Raji (cell line): ENCODE measurements around the gene CEP104.

ENCODE experiments used
- POLR2A ChIP-seq: IDR thresholded peaks from 2 replicates; pipeline ENCODE4 v1.6.1; 2011; ENCODE audit warnings: low read depth, low read length, control low read depth; ENCODE audit not compliant: insufficient read depth

Gene CEP104

GRCh38 chr1:3856923-3857790 is at the start of gene CEP104, which contains the start of gene DFFB:
CEP104 (minus strand) TSS chr1:3857211; CDS start chr1:3852407, 4,804 bp downstream.
DFFB (plus strand) TSS chr1:3857476; CDS start chr1:3857604, 128 bp downstream.
- peak; percentile 90 for TF ChIP-seq POLR2A

DNA sequence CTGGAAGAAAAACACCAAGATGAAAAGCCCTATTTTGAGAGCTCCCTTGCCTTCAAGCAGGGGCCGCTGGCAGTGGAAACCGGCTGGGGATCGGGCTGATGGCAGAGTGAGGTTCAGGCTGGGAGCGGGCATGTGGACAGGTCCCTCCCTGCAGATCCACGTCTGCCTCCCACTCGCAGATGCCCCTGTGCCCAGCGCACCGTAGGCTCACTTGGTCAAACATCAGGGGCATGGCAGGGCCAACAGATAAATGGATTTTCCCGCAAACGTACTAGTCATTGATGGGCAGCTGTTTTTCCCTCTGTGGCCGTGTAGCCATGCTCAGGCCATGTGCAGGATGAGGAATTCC is 49.6 kb upstream of the CEP104 start:
- TF ChIP-seq POLR2A, result no peak

DNA sequence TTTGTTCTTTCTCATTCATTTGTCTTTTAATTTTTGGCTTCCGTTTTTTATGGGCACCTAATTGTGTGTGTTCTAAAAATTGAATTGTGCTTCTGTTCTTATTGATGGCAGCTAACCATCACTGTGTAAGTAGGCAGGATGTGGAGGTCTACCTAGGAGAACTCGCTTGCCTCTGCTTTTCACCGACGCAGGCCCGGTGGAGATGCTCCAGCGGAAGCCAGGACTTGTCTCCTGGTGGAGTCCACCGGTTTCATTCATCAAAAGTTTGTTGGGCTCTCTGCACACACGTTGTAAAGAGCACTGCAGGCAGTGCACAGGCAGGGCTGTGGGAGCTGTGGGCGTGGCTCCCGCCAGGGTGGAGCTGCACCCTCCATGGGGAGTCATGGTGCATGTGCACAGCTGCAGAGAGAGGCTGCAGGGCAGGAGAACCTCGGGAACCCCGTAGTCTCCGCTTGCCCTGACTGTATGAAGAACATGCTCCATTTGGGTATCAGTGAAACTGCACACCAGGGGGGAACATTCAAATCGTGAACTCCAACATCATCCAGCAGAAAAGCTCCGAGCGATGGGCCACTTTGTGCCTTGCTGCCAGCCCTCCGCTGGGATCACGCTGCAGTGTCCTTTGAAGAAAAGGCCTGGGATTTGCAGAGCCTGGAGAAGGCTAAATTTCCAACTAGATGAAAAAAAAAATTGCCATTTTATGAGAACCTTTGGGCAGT is 49.1 kb upstream of the CEP104 start:
- no peak for TF ChIP-seq POLR2A

DNA sequence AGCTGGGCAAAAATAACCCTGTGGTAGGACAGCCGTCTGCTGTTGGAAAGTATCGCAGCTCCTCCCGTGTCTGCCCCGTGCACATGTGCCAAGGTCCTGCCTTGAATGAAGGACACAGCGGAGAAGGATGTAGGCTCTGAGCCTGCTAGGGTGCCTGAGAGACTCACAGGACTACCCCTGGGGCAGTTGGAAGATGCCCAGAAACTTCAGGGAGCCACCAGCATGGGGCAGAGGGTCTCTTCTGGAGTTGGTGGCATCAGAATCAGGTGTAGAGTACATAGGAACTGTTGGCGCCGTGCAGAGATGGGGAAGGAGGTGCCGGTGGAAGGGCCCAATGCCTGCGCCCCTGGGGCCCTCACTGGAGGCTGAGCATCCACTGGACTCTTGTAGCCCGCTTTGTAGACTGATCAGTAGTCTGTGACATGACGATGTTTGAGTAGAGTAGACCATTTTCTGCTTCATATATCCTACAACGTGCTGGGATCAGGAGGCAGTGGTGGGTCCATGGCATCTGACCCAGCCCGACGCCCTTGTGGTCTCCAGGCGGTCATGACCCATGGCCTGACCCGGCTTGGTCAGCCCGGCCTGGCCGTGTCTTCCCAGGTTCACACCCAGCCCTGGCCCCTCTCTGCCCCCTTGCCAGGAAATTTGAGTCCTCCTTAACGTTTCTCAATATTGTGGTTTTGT is 48.4 kb upstream of the CEP104 start:
- no peak for TF ChIP-seq POLR2A

- TF ChIP-seq POLR2A, result no peak
Measured at GRCh38 chr1:3904843-3905185, 47.8 kb upstream of the CEP104 start.

DNA sequence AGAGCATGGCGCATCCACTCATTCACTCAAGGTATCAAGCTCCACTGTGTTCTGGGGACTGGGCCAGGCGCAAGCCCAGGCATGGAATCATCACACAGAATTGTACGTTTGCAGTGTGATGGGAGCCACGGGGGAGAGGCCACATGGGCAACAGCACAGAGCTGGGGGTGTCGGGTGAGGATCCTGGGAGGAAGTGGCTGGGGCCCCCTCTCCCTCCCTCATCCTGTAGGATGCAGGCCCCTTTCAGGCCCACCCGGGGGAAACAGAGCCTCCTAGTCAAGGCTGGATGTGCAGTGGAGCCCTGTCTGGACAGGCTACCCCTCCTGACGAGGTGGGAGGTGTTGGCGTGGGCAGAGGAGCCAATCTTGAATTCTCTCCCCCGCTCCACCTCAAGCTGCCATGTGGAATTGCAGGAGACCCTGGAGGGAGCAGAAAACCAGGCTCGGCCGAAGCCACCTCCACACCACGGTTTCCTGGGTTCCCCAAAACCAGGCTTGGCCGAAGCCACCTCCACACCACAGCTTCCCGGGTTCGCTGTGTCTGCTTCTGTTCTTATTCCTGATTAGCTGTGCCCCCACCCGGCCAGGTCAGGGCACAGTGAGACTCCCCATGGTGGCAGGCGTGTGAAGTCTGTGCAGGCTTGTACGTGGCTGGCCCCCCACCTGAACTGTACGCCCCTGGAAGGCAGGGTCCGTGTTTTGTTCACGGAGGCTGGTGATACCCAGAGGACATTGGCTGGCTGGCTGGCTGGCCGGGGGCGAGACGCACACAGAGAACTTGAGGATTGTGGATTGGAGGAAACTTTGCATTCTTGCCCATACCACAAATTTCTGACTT is 47.2 kb upstream of the CEP104 start:
- no peak for TF ChIP-seq POLR2A

- TF ChIP-seq POLR2A, result no peak
Measured at GRCh38 chr1:3903141-3904005, 46.4 kb upstream of the CEP104 start.

- no peak for TF ChIP-seq POLR2A
Measured at GRCh38 chr1:3902571-3903091, 45.6 kb upstream of the CEP104 start.

- TF ChIP-seq POLR2A, result no peak
Measured at GRCh38 chr1:3902111-3902511, 45.1 kb upstream of the CEP104 start.

DNA sequence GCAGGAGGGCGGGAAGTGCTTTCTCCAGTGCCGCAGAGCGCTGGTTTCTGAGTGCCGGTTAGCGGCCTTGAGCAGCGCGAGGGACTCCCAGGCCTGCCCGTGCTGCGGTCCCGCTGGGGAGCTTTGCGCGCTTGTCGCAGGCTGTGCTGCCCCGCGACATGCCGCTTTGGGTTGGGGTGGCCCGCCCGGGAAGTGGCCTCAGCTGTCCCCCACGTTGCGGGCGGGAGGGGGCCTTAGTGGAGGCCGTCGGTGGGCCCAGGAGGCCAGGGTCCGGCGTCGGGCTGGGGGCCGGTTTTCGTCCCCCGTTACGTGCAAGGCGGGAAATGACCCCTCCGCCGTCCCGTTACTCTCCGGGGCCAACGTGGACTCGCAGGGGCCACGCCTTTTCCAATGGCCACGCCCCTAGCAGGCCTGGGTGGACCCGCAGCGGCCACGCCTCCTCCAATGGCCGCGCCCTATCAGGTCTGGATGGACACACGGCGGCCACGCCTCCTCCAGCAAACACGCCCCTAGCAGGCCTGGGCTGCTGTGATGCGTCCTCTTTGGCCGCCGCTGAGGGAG is 44.0 kb upstream of the CEP104 start:
- TF ChIP-seq POLR2A, result peak; percentile 80

- TF ChIP-seq POLR2A, result peak; percentile 80
Measured at GRCh38 chr1:3900150-3900968, 43.3 kb upstream of the CEP104 start, which contains the start of gene C1orf174. C1orf174 (minus strand) TSS chr1:3900272; CDS start chr1:3900186, 86 bp downstream.

DNA sequence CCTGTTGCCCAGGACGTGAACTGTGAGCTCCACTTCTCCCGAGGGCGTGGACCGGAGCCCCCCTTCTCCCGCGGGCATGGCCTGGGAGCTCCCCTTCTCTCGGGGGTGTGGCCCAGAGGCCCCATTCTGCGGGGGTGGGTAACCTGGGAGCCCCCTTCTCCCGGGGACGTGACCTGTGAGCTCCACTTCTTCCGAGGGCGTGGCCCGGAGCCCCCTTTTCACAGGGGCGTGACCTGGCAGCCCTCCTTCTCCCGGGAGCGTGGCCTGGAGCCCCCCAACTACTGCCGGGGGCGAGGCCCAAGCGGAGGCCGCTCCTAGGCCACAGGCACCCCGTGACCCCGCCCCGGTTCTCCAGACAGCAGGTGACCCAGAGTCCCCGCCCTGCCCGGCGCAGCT is 42.7 kb upstream of the CEP104 start:
- TF ChIP-seq POLR2A, result no peak

DNA sequence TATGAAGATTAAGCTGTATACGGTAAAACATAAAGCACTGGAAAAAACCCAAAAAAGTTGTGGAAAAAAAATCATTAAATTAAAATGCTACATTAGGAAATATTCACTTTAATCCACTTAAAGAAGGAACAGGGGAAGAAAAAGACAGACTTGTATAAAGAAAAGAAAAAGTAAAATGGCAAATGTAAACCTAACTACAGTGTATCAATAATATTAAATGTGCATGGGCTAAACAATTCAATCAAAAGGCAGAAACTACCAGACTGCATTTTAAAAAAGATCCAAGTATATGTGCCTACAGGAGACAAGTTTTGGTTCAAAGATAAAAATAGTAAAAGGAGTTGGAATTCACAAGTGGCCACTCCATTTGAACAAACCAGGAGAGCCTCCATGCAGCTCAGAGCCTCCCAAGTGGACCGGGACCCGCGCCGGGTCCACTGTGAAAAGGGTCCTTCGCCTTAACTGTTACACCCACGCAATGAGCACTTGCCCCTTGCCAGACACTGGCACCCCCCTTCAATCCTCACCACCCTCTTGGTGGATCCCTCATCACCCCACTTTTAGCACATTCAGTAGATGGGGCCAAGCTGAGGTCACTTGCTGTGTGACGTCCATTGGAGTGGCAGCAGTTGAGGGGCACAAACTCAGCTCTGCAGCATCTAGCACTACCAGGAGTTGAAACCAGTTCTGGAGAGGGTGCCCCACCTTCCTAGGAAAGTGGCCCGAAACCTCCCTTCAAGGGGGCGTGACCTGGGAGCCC is 42.2 kb upstream of the CEP104 start:
- TF ChIP-seq POLR2A, result no peak
